D721Med (cell line): ENCODE results near the gene SAMM50.
A peak's percentile ranks its signal among the peaks of the same experiment; 100 is the strongest.

Source experiments
- DNase-seq: peaks from one replicate; pipeline ENCODE4 v3.0.0; 2011; ENCODE audit warnings: low spot score; ENCODE audit not compliant: insufficient read length
- FAIRE-seq: peaks from 2 replicates; lab custom pipeline; 2011; peaks lifted over from hg19 to GRCh38; lab: Jason Lieb, UNC
- TF ChIP-seq, protein P1 (sequence below): IDR thresholded peaks from 2 replicates; pipeline ENCODE4 v1.5.1; 2012; ENCODE audit warnings: mild to moderate bottlenecking, control low read depth; ENCODE audit not compliant: insufficient read depth; ENCODE audit errors: missing control alignments

Gene SAMM50

DNA sequence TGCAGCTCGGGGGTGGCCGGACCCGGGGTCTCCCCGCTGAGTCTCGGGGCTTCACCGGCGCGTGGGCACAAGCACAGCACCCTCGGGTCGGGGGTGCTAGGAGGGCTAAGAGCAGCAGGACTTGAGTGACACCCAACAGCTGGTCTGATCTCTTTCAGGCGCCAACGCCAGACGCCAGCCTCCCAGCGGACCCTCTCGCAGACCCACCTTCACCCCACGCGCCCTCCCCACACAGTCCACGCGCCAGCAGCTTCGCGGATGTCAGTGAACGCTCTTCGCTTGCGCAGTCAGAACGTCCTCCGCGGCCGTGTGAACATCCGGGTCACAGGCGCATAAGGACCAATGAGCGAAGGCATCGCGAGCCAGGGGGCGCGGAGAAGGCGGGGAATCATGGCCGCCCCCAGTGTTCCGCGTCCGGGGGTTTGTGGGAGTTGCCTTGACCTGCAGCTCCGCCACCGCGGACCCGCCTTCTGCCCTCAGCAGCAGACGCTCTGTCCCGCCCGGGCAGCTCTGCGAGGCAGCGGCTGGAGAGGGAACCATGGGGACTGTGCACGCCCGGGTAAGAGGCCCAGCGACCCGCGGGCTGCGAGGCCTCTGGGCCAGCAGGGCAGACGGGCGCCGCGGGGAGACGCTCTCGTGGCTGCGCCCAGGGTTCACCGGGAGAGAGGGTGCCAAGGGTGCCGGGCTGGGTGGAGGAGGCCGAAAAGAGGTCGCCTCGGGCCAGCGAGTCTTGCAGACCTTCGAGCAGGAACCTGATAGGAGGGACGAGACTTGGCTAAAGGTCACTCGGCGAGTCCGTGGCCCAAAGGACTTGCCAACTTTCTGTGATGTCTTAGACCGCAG lies at the start of gene SAMM50:
Gene SAMM50 (plus strand): TSS at position 403 of the 843 bp plus-strand sequence. CDS start 136 bp downstream, at position 539.
- DNase-seq, result peak; percentile 51
- TF ChIP-seq, protein P1, sequence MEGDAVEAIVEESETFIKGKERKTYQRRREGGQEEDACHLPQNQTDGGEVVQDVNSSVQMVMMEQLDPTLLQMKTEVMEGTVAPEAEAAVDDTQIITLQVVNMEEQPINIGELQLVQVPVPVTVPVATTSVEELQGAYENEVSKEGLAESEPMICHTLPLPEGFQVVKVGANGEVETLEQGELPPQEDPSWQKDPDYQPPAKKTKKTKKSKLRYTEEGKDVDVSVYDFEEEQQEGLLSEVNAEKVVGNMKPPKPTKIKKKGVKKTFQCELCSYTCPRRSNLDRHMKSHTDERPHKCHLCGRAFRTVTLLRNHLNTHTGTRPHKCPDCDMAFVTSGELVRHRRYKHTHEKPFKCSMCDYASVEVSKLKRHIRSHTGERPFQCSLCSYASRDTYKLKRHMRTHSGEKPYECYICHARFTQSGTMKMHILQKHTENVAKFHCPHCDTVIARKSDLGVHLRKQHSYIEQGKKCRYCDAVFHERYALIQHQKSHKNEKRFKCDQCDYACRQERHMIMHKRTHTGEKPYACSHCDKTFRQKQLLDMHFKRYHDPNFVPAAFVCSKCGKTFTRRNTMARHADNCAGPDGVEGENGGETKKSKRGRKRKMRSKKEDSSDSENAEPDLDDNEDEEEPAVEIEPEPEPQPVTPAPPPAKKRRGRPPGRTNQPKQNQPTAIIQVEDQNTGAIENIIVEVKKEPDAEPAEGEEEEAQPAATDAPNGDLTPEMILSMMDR, result no peak
- no peak for FAIRE-seq

- TF ChIP-seq, protein P1, result no peak
- FAIRE-seq (no peak), DNase-seq (no peak)
Measured at GRCh38 chr22:43905681-43906080, 49.6 kb upstream of the SAMM50 start.

GRCh38 chr22:43909708-43910107 lies 45.5 kb upstream of the SAMM50 start:
- DNase-seq (no peak), FAIRE-seq (no peak)
- TF ChIP-seq, protein P1, result no peak

DNA sequence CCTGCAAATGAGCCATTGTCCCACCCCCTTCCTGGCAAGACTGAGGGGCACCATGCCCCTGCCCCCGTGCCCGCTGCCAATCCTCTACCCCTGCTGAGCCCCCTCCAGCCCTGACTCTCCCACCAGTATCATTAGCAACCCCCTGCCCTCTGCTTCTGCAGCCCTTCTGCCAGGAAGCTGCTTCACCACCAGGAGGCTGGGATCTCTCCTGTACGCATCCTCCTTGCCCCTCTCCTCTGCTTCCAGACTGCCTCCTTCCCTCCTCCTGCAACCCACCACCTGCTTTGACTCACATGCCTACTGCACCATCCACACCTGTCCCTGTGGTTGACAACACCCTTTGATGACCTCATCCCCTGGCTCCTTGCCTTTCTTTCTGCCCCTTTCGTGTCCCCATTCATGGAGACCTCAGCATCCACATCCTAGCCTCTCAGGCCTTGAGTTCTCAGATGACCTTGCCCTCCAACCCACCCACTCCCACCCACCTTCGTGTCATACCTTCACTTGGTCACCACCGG lies 45.0 kb upstream of the SAMM50 start:
- DNase-seq (no peak), FAIRE-seq (no peak)
- TF ChIP-seq, protein P1, result no peak

GRCh38 chr22:43911351-43911750 lies 43.9 kb upstream of the SAMM50 start:
- TF ChIP-seq, protein P1, result no peak
- no peak for DNase-seq
- no peak for FAIRE-seq

DNA sequence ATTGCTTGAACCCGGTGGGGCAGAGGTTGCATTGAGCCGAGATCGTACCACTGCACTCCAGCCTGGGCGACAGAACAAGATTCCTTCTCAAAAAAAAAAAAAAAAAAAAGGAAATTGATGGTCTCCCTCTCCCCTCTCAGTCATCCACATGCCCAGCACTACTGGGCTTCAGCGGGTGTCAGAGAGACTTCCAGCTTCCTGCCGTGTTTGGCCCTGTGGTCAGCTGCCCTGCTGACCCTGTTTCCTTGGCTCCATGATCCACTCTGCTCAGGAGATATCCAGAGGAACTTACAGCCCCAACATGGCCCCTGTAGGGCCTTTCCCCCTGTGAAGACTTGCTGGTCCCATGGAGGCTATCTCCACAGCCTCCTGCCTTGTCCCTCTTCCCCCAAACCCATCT lies 37.7 kb upstream of the SAMM50 start:
- DNase-seq (no peak), FAIRE-seq (no peak)
- TF ChIP-seq, protein P1, result no peak
